HEK293 (cell line): ENCODE results near the gene LRBA.

ENCODE experiments used
- SP2 ChIP-seq: fragments of 450-650 bp; formaldehyde crosslinking; IDR thresholded peaks from 2 replicates; pipeline ENCODE4 v1.5.1; 2016; ENCODE audit warnings: missing biosample characterization, missing genetic modification characterization
- ZFP41 ChIP-seq: fragments of 450-650 bp; formaldehyde crosslinking; IDR thresholded peaks from 2 replicates; pipeline ENCODE4 v1.5.1; 2016; ENCODE audit warnings: missing biosample characterization, missing genetic modification characterization, borderline replicate concordance
- ZNF114 ChIP-seq: fragments of 450-650 bp; formaldehyde crosslinking; IDR thresholded peaks from 2 replicates; pipeline ENCODE4 v1.5.0; 2017; ENCODE audit warnings: missing biosample characterization, missing genetic modification characterization
- ZNF239 ChIP-seq: fragments of 450-650 bp; formaldehyde crosslinking; IDR thresholded peaks from 2 replicates; pipeline ENCODE4 v1.5.1; 2016; ENCODE audit warnings: missing biosample characterization, missing genetic modification characterization
- ZNF292 ChIP-seq: fragments of 450-650 bp; formaldehyde crosslinking; IDR thresholded peaks from 2 replicates; pipeline ENCODE4 v1.5.1; 2016; ENCODE audit warnings: low read depth, missing biosample characterization, missing genetic modification characterization, borderline replicate concordance
- ZNF423 ChIP-seq: fragments of 450-650 bp; formaldehyde crosslinking; IDR thresholded peaks from 2 replicates; pipeline ENCODE4 v1.5.1; 2016; ENCODE audit warnings: missing biosample characterization, missing genetic modification characterization
- ZNF747 ChIP-seq: fragments of 450-650 bp; formaldehyde crosslinking; IDR thresholded peaks from 2 replicates; pipeline ENCODE4 v1.5.1; 2016; ENCODE audit warnings: missing biosample characterization, missing genetic modification characterization
- TF ChIP-seq, protein P1 (sequence below): fragments of 450-650 bp; formaldehyde crosslinking; IDR thresholded peaks from 2 replicates; pipeline ENCODE4 v1.5.1; 2016; ENCODE audit warnings: missing biosample characterization, missing genetic modification characterization
- TF ChIP-seq, protein P2 (sequence below): fragments of 450-650 bp; formaldehyde crosslinking; IDR thresholded peaks from 2 replicates; pipeline ENCODE4 v1.5.1; 2016; ENCODE audit warnings: missing biosample characterization, missing genetic modification characterization
- TF ChIP-seq, protein P3 (sequence below): fragments of 450-650 bp; IDR thresholded peaks from 2 replicates; pipeline ENCODE4 v1.5.1; 2018; ENCODE audit warnings: missing biosample characterization, missing genetic modification characterization
- TF ChIP-seq, protein P4 (sequence below): fragments of 450-650 bp; formaldehyde crosslinking; IDR thresholded peaks from 2 replicates; pipeline ENCODE4 v1.5.1; 2016; ENCODE audit warnings: missing biosample characterization, missing genetic modification characterization, low read depth

DNA sequence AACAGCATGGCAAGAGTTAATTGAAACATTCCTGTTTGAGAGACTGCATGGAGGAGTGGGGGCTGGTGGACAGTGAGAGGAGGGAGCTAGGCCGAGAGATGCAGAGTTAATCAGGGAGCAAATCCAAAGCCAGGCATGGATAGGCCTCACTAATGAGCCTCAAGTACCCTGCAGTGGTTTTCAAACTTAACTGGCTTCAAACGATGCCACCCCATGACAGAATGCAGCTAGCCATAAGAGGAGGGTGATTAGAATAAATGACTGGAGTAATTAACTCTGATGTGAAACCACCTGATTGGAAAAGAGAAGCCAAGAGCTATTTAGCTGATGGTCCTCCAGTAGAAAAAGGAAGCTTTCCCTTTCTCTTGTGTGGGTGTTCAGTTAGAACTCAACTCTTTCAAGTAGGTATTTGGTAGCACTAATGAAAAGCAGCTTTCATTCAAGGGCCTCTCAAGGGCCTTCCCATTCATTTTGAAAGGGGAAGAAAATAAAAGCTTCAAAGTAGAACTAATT lies 648.5 kb downstream of the LRBA start:
- TF ChIP-seq, protein P1, sequence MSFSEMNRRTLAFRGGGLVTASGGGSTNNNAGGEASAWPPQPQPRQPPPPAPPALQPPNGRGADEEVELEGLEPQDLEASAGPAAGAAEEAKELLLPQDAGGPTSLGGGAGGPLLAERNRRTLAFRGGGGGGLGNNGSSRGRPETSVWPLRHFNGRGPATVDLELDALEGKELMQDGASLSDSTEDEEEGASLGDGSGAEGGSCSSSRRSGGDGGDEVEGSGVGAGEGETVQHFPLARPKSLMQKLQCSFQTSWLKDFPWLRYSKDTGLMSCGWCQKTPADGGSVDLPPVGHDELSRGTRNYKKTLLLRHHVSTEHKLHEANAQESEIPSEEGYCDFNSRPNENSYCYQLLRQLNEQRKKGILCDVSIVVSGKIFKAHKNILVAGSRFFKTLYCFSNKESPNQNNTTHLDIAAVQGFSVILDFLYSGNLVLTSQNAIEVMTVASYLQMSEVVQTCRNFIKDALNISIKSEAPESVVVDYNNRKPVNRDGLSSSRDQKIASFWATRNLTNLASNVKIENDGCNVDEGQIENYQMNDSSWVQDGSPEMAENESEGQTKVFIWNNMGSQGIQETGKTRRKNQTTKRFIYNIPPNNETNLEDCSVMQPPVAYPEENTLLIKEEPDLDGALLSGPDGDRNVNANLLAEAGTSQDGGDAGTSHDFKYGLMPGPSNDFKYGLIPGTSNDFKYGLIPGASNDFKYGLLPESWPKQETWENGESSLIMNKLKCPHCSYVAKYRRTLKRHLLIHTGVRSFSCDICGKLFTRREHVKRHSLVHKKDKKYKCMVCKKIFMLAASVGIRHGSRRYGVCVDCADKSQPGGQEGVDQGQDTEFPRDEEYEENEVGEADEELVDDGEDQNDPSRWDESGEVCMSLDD (tag by site-specific recombination) = no peak
- TF ChIP-seq, protein P2, sequence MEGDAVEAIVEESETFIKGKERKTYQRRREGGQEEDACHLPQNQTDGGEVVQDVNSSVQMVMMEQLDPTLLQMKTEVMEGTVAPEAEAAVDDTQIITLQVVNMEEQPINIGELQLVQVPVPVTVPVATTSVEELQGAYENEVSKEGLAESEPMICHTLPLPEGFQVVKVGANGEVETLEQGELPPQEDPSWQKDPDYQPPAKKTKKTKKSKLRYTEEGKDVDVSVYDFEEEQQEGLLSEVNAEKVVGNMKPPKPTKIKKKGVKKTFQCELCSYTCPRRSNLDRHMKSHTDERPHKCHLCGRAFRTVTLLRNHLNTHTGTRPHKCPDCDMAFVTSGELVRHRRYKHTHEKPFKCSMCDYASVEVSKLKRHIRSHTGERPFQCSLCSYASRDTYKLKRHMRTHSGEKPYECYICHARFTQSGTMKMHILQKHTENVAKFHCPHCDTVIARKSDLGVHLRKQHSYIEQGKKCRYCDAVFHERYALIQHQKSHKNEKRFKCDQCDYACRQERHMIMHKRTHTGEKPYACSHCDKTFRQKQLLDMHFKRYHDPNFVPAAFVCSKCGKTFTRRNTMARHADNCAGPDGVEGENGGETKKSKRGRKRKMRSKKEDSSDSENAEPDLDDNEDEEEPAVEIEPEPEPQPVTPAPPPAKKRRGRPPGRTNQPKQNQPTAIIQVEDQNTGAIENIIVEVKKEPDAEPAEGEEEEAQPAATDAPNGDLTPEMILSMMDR (tag by site-specific recombination) = no peak
- TF ChIP-seq ZNF747 (tag by site-specific recombination) (no peak), SP2 (tag by site-specific recombination) (no peak), ZFP41 (tag by site-specific recombination) (no peak), ZNF239 (no peak), ZNF292 (tag by site-specific recombination) (no peak), ZNF114 (tag by site-specific recombination) (no peak), ZNF423 (no peak)
- TF ChIP-seq, protein P3, sequence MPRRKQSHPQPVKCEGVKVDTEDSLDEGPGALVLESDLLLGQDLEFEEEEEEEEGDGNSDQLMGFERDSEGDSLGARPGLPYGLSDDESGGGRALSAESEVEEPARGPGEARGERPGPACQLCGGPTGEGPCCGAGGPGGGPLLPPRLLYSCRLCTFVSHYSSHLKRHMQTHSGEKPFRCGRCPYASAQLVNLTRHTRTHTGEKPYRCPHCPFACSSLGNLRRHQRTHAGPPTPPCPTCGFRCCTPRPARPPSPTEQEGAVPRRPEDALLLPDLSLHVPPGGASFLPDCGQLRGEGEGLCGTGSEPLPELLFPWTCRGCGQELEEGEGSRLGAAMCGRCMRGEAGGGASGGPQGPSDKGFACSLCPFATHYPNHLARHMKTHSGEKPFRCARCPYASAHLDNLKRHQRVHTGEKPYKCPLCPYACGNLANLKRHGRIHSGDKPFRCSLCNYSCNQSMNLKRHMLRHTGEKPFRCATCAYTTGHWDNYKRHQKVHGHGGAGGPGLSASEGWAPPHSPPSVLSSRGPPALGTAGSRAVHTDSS (tag by site-specific recombination) = no peak
- TF ChIP-seq, protein P4, sequence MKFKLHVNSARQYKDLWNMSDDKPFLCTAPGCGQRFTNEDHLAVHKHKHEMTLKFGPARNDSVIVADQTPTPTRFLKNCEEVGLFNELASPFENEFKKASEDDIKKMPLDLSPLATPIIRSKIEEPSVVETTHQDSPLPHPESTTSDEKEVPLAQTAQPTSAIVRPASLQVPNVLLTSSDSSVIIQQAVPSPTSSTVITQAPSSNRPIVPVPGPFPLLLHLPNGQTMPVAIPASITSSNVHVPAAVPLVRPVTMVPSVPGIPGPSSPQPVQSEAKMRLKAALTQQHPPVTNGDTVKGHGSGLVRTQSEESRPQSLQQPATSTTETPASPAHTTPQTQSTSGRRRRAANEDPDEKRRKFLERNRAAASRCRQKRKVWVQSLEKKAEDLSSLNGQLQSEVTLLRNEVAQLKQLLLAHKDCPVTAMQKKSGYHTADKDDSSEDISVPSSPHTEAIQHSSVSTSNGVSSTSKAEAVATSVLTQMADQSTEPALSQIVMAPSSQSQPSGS = no peak
